Chondrocyte (in vitro differentiated cells): ENCODE data around the gene THADA. TPM values are rescaled to one million over a fixed set of nuclear protein-coding genes. Genes with fewer than 3 reads are reported as not detected.
A peak's percentile ranks its signal among the peaks of the same experiment; 100 is the strongest.
"Not testable (repeated sequence)": the region's sequence is repeated elsewhere in the genome, so short reads cannot be mapped to it uniquely, and the experiment has no call there.

Experiments
- DNase-seq: peaks from one replicate; pipeline ENCODE4 v3.0.0; 2021; ENCODE audit warnings: mixed read lengths, low spot score
- H3K27ac Mint-ChIP-seq: one replicate; pipeline ENCODE4 v1.8.0; 2021; ENCODE audit warnings: mild to moderate bottlenecking, moderate library complexity, mixed read lengths; ENCODE audit not compliant: unreplicated experiment
- H3K27me3 Mint-ChIP-seq: 2 replicates; pipeline ENCODE4 v1.8.0; 2021; ENCODE audit warnings: low read depth, mixed read lengths
- H3K36me3 Mint-ChIP-seq: 2 replicates; pipeline ENCODE4 v1.8.0; 2021; ENCODE audit warnings: low read depth, mixed read lengths
- H3K4me1 Mint-ChIP-seq: 2 replicates; pipeline ENCODE4 v1.8.0; 2021; ENCODE audit warnings: low read depth, mild to moderate bottlenecking, mixed read lengths
- H3K4me3 Mint-ChIP-seq: one replicate; pipeline ENCODE4 v1.8.0; 2021; ENCODE audit warnings: mild to moderate bottlenecking, moderate library complexity, mixed read lengths; ENCODE audit not compliant: unreplicated experiment
- H3K9me3 Mint-ChIP-seq: 2 replicates; pipeline ENCODE4 v1.8.0; 2021; ENCODE audit warnings: low read depth, mixed read lengths
- CTCF ChIP-seq: fragments of 200-600 bp; sonication (generic); IDR thresholded peaks from 2 replicates; pipeline ENCODE4 v1.5.0; 2021; ENCODE audit warnings: antibody characterized with exemption, mild to moderate bottlenecking, moderate library complexity
- total RNA-seq: library from RNA; stranded (reverse); gene quantifications from 3 replicates; pipeline ENCODE4 v1.2.1, GENCODE V29; 2021

THADA gene
- total RNA-seq, 1 donor from 2014 or later, result 28.4 TPM

- H3K27me3 Mint-ChIP-seq, result no peaks in the 10 kb centered on the region
- peaks cover 5% of the 10 kb centered on the region for H3K9me3 Mint-ChIP-seq
- TF ChIP-seq CTCF, result no peak
- peak overlapping the region; percentile 73 for H3K4me3 Mint-ChIP-seq
- peaks cover 3% of the 10 kb centered on the region for H3K36me3 Mint-ChIP-seq
- no peak overlapping the region for H3K27ac Mint-ChIP-seq
- H3K4me1 Mint-ChIP-seq, result peaks cover 33% of the 10 kb centered on the region
- no peak for DNase-seq
Measured at GRCh38 chr2:43636621-43637020, 40.8 kb upstream of the THADA start.

GRCh38 chr2:43636153-43636552 lies 40.3 kb upstream of the THADA start:
- H3K27me3 Mint-ChIP-seq, H3K27ac Mint-ChIP-seq, H3K36me3 Mint-ChIP-seq, H3K4me3 Mint-ChIP-seq, DNase-seq, H3K9me3 Mint-ChIP-seq: not testable (repeated sequence)
- H3K4me1 Mint-ChIP-seq, result peaks cover 33% of the 10 kb centered on the region

- Mint-ChIP-seq H3K27me3 (no peaks in the 10 kb centered on the region), H3K36me3 (peaks cover 1% of the 10 kb centered on the region), H3K27ac (peak overlapping the region; percentile 90), H3K4me3 (peak overlapping the region; percentile 26), H3K4me1 (peaks cover 33% of the 10 kb centered on the region), H3K9me3 (peaks cover 5% of the 10 kb centered on the region)
- DNase-seq, result no peak
- TF ChIP-seq CTCF, result no peak
Measured at GRCh38 chr2:43634604-43635306, 38.9 kb upstream of the THADA start.

GRCh38 chr2:43631618-43632317 lies 35.9 kb upstream of the THADA start:
- Mint-ChIP-seq H3K27me3 (no peaks in the 10 kb centered on the region), H3K27ac (no peak overlapping the region), H3K36me3 (peaks cover 1% of the 10 kb centered on the region), H3K4me1 (peaks cover 23% of the 10 kb centered on the region), H3K9me3 (peaks cover 4% of the 10 kb centered on the region), H3K4me3 (no peak overlapping the region)
- no peak for DNase-seq
- TF ChIP-seq CTCF, result no peak

GRCh38 chr2:43622931-43623451 lies 27.2 kb upstream of the THADA start:
- no peak for TF ChIP-seq CTCF

More at GRCh38 chr2:43622931-43623451, 27.2 kb upstream of the THADA start:
- DNase-seq, result no peak
- H3K9me3 Mint-ChIP-seq, result peaks cover 4% of the 10 kb centered on the region
- H3K36me3 Mint-ChIP-seq, result no peaks in the 10 kb centered on the region
- no peak overlapping the region for H3K4me3 Mint-ChIP-seq
- peaks cover 7% of the 10 kb centered on the region for H3K4me1 Mint-ChIP-seq
- no peaks in the 10 kb centered on the region for H3K27me3 Mint-ChIP-seq
- H3K27ac Mint-ChIP-seq, result no peak overlapping the region
